SJCRH30 (cell line): ENCODE data around the gene URB1. TPM values are rescaled to one million over a fixed set of nuclear protein-coding genes. Genes with fewer than 3 reads are reported as not detected.
"Not testable (repeated sequence)": the region's sequence is repeated elsewhere in the genome, so short reads cannot be mapped to it uniquely, and the experiment has no call there.

Source experiments
- DNase-seq, 2 experiments: peaks; one replicate each; pipeline ENCODE4 v3.0.0-alpha.2; 2015 to 2020
- H3K27ac ChIP-seq: fragments of 250-450 bp; sonication (Bioruptor Pico); 2 replicates; pipeline ENCODE4 v1.5.1; 2020; ENCODE audit warnings: mild to moderate bottlenecking, moderate library complexity
- H3K27me3 ChIP-seq: fragments of 250-450 bp; sonication (Bioruptor Pico); 2 replicates; pipeline ENCODE4 v1.5.1; 2020; ENCODE audit warnings: mild to moderate bottlenecking, moderate library complexity
- H3K36me3 ChIP-seq: fragments of 250-450 bp; sonication (Bioruptor Pico); 2 replicates; pipeline ENCODE4 v1.5.1; 2020; ENCODE audit warnings: mild to moderate bottlenecking, moderate library complexity
- H3K4me1 ChIP-seq: fragments of 250-450 bp; sonication (Bioruptor Pico); 2 replicates; pipeline ENCODE4 v1.5.1; 2020; ENCODE audit warnings: mild to moderate bottlenecking, moderate library complexity
- H3K4me3 ChIP-seq: fragments of 250-450 bp; sonication (Bioruptor Pico); 2 replicates; pipeline ENCODE4 v1.5.1; 2020; ENCODE audit warnings: mild to moderate bottlenecking, moderate library complexity
- H3K9me3 ChIP-seq: fragments of 250-450 bp; sonication (Bioruptor Pico); replicated peaks from 2 replicates; pipeline ENCODE4 v1.5.1; 2020; ENCODE audit warnings: mild to moderate bottlenecking, moderate library complexity
- total RNA-seq: library from RNA; depleted of rRNA; stranded (reverse); fragments of >200 nt; shearing (Covaris generic); gene quantifications from 2 replicates; pipeline ENCODE4 v1.2.3, GENCODE V29; 2014

The URB1 gene
- total RNA-seq, 1 experiment from 2014 or later: 21.8 TPM

DNA sequence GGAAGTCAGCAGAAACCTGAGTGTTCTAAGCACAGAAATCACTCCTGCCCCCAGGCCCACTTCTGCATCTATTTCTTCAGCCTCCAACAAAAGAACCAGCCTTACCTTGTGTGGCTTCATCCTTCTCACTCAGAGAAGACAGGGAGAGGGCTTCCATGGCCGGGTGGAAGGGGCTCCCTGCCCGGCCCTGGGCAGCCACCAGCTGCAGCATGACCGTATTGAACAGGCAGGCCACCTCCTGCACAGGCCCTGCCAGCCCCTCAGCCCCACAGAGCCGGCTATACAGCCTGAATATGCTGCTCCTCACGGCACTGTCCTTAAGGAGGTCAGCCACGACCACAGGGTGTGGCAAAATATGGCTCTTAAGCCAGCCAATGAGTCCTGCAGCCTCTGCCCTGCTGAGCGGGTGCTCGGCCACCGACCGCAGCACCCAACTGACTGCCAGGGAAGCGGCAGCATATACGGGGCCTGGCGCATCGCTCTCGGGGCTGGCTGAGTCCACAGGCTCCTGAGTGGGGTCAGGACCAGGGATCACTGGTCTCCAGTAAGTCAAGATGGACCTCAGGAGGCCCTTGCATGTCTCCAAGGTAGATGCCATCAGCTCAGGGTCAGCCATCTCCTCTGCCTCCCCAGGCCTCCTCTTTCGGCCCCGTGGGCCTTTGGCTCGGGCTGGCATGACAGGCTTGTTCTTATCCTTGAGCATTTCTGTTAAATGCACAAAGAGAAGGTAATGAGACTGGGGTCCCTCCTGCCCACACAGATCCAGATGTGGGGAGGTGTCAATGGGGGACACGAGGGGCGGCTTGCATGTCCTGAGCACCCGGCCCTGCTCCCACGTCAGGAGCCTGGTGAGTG is 76.2 kb downstream of the URB1 start:
- Histone ChIP-seq H3K9me3 (no peaks in the 10 kb centered on the region), H3K4me1 (no peaks in the 10 kb centered on the region), H3K27ac (no peak overlapping the region), H3K36me3 (peaks cover 72% of the 10 kb centered on the region), H3K27me3 (no peaks in the 10 kb centered on the region), H3K4me3 (no peak overlapping the region)
- no peak for DNase-seq

DNA sequence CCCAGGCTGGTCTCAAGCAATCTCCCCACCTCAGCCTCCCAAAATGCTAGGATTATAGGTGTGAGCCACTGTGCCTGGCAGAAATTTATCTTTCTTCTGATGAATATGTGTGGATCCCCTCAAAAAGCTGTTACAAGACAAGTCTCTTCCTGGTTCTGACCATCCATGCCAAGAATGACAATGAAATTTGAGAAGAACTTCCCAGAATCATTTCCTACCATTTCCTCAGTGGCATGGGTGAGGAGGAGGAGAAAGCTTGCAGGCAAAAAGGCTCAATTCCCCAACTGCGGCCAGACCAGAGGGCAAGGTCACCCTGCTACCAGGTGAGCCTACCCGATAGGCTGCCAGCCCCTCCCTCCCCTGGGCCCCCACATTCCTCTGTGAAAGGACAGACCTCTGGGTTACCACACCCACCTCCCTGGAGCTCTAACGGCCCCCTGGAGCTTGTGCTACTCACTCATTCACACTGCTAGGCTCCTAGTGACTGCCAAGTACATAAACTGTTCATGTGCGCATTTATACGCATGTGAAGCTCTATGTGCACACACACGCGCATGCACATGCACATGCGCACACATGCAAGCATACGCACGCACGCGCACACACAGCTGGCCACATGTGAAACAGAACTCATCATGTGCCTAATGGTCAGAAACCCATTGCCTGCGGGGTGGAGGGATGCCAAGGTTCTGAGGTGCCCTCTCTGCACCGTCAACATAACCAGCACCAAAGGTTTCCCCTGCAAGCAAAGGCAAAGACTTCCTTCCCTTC is 77.1 kb downstream of the URB1 start:
- no peaks in the 10 kb centered on the region for H3K27me3 ChIP-seq
- H3K4me3 ChIP-seq: no peak overlapping the region
- H3K9me3 ChIP-seq: no peaks in the 10 kb centered on the region
- DNase-seq: no peak
- peaks cover 72% of the 10 kb centered on the region for H3K36me3 ChIP-seq
- H3K4me1 ChIP-seq: no peaks in the 10 kb centered on the region
- no peak overlapping the region for H3K27ac ChIP-seq

DNA sequence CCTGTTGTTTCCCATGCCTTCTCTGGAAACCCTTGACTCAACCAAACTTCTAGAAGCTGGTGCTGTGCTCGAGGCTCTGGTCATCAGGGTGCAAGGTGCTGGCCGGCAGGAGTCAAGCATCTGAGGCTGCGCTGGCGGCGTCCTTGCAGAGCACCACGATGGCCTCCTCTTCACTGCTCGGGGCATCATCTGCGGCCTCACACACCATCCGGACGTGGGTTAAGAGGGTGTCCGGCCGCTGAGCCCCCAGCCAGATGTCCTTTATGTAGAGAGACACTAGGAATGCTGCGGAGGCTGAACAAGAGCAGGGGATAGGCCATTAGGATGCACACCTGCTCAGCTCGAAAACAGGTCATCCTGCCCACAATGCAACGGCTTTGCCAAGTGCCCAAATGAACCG is 78.0 kb downstream of the URB1 start:
- no peaks in the 10 kb centered on the region for H3K27me3 ChIP-seq
- DNase-seq: no peak
- H3K4me3 ChIP-seq: no peak overlapping the region
- no peak overlapping the region for H3K27ac ChIP-seq
- H3K36me3 ChIP-seq: peaks cover 65% of the 10 kb centered on the region
- no peaks in the 10 kb centered on the region for H3K4me1 ChIP-seq
- no peaks in the 10 kb centered on the region for H3K9me3 ChIP-seq

DNA sequence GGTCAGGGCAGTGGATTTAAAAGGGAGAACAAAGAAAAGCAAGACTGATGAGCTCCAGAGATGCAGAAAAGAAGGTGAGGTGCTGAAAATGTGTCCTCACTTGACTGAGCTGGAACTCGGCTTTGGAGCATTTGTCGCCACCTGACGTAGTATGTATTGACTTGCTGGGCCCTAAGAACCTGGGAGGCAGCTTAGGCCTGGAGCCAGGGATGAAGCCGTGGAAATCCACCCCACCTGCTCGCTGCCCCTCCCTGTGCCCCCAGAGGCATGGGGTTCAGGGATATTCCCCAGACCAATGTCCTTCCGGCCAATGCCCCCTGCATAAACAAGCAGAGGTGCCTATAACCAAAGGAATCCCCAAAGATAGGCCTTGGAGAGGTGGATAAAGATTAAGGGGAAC is 79.8 kb downstream of the URB1 start:
- Histone ChIP-seq H3K9me3 (no peaks in the 10 kb centered on the region), H3K4me3 (no peak overlapping the region), H3K27me3 (no peaks in the 10 kb centered on the region), H3K36me3 (peaks cover 53% of the 10 kb centered on the region), H3K4me1 (no peaks in the 10 kb centered on the region), H3K27ac (no peak overlapping the region)
- DNase-seq: no peak

DNA sequence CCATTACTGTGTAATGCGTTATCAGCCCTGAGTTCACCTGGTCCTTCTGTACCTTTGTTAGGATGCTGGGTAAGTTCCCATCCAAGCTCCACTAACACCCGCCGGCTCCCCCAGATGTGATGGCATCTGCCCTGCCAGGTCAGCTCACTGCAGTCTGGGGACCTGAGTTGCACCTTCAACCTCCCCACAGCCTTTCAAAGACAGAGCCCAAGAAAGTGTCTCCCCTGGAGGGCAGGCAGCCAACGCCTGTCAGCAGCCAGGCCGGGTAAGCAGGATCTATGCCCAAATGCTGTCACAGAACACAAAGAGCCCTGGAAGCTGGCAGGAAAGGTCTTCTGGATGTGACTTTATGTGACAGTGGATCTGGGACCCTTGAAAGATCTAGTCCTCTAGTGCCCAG is 80.5 kb downstream of the URB1 start:
- Histone ChIP-seq H3K27me3 (no peaks in the 10 kb centered on the region), H3K27ac (no peak overlapping the region), H3K4me1 (no peaks in the 10 kb centered on the region), H3K4me3 (no peak overlapping the region), H3K9me3 (no peaks in the 10 kb centered on the region), H3K36me3 (peaks cover 48% of the 10 kb centered on the region)
- no peak for DNase-seq

DNA sequence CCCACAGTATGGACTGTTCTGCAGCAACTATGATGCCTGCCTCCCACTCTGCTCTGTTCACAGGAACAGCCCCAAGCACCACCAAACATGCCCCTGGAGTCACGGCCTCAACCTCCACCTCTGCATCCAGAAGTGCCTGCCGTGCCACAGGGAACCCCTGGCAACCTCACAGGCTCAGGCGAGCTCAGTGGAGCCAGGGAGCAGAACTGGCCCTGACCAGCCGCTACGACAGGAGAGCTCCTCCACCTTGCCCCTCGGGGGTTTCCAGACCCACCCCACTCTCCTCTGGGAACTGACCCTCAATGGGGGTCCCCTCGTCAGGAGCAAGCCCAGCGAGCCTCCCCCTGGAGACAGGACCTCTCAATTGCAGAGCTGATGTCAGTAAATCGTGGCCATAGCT is 81.2 kb downstream of the URB1 start:
- Histone ChIP-seq H3K4me3 (no peak overlapping the region), H3K4me1 (no peaks in the 10 kb centered on the region), H3K27me3 (no peaks in the 10 kb centered on the region), H3K9me3 (no peaks in the 10 kb centered on the region), H3K36me3 (peaks cover 49% of the 10 kb centered on the region), H3K27ac (no peak overlapping the region)
- DNase-seq: no peak

DNA sequence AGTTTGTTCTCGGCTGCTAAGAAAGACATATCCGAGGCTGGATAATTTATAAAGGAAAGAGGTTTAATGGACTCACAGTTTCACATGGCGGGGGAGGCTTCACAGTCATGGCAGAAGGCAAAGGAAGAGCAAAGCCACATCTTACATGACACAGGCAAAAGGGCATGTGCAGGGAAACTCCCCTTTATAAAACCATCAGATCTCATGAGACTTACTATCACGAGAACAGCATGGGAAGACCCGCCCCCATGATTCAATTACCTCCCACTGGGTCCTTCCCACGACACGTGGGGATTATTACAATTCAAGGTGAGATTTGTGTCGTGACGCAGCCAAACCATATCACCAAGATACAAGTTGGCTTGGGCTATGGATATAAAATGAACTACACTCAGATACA is 81.8 kb downstream of the URB1 start:
- not testable (repeated sequence) for H3K27ac ChIP-seq, H3K4me3 ChIP-seq, H3K9me3 ChIP-seq, H3K4me1 ChIP-seq, DNase-seq, H3K27me3 ChIP-seq
- peaks cover 43% of the 10 kb centered on the region for H3K36me3 ChIP-seq

DNA sequence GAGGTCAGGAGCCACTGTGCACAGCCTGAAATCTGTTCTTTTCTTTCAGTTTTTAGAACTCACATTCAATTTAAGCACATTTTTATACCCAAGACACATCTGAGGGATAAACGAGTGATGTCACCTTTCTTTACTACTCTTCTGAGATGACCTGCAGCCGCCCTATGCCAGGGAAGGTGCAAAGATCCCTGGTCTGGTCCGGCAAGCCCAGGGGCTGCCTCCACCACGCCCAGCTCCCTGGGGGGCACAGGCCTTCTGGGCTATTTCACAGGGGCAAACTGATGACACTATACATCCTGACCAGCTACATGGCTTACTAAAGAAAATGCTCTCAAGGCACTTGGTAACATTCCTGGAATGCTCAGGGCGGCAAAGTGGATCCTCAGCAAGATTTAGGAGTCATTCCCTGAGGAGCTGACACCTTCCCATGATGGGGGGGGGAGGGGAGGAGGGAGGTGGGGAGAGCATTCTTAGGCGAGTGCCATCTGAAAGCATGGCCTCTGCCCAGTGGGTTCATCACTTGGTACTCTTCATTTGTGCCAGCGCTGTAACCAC is 82.8 kb downstream of the URB1 start:
- Histone ChIP-seq H3K4me1 (no peaks in the 10 kb centered on the region), H3K9me3 (no peaks in the 10 kb centered on the region), H3K27ac (no peak overlapping the region), H3K4me3 (no peak overlapping the region), H3K36me3 (peaks cover 35% of the 10 kb centered on the region), H3K27me3 (no peaks in the 10 kb centered on the region)
- DNase-seq: no peak

DNA sequence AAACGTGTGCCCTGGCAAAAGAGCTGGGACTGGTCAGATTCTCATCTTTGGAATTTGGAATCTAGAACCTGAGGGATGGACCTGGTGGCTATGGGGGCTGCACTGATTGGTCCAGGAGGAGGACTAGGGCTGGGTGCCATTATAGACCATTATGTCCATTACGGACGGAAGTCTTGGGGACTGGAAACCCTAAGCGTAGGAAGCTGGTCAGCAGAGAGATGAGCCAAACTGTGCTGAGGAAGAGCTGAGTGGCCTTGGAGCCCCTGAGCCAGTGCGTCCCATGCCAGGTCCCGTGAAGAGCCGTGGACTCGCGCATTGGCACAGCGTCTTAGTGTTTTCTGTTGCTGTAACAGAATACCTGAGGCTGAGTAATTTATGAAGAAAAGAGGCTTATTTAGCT is 84.1 kb downstream of the URB1 start:
- no peak for DNase-seq
- no peaks in the 10 kb centered on the region for H3K4me1 ChIP-seq
- H3K36me3 ChIP-seq: peaks cover 25% of the 10 kb centered on the region
- no peaks in the 10 kb centered on the region for H3K9me3 ChIP-seq
- no peak overlapping the region for H3K4me3 ChIP-seq
- H3K27ac ChIP-seq: no peak overlapping the region
- no peaks in the 10 kb centered on the region for H3K27me3 ChIP-seq

DNA sequence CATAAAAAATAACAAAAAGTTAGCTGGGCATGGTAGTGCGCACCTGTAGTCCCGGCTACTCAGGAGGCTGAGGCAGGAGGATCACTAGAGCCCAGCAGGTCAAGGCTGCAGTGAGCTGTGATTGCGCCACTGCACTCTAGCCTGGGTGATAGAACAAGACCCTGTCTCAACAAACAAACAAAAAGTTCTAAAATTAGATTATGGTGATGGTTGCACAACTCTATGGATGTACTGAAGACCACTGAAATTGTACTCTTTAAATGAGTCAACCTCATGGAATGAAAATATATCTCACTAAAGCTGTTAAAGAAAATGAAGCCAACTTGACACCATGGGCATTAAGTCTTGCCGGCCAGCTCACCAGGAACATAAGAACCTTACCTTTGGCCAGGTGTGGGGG is 85.1 kb downstream of the URB1 start:
- Histone ChIP-seq H3K36me3 (peaks cover 17% of the 10 kb centered on the region; the same call in 1 of the 2 replicates), H3K27me3 (no peaks in the 10 kb centered on the region), H3K27ac (no peak overlapping the region), H3K9me3 (no peaks in the 10 kb centered on the region), H3K4me3 (no peak overlapping the region), H3K4me1 (no peaks in the 10 kb centered on the region)
- no peak for DNase-seq

DNA sequence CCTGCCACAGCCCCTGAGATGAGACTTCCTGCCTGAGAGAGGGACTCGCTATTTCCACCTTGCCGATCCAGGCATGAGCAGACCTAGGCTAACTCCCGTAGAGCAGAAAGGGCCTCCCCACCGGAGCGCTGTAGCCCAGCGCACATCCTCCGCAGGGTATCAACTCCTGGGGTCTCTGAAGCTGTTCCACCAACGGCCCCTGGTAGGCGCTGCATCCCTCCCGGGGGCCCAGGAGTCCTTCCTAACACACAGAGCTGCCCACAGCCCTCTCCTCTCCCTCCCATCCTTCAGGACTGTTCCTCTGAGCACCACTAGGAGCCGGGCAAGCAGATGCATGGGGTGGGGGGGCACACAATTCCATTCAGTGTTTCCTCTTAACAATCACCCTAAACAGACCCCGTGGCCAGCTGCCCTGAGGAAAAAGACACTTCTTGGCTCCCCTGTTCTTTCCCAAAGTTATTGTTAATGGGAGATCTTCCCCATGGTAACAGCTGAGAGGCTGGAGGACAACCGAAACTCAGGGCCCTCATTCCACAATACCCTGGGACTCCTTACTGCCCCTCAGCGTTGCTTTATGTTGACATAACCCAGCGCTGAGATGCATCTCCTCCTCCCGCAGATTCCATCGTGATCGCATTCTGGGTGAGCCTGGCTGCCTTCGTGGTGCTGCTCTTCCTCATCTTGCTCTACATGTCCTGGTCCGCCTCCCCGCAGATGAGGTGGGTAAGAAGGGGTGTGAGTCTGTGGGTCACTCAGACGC is 86.6 kb downstream of the URB1 start:
- Histone ChIP-seq H3K4me1 (no peaks in the 10 kb centered on the region), H3K9me3 (no peaks in the 10 kb centered on the region), H3K4me3 (no peak overlapping the region), H3K27ac (no peak overlapping the region), H3K36me3 (peaks cover 20% of the 10 kb centered on the region; the same call in 1 of the 2 replicates), H3K27me3 (no peaks in the 10 kb centered on the region)
- peak in 1 of 2 experiments; percentile 17 for DNase-seq

DNA sequence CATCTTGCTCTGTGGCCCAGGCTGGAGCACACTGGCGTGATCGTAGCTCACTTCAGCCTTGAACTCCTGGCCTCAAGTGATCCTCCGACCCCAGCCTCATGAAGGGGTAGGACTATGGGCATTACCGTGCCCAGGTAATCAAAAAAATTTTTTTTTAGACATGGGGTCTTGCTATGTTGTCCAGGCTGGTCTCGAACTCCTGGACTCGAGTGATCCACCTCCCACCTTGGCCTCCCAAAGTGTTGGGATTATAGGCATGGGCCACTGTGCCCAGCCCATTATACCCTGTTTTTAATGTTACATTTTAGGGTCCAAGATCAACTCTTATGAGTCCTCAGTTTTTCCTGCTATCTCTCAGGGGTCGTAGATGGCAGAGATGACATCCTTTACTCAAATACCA is 87.8 kb downstream of the URB1 start:
- no peaks in the 10 kb centered on the region for H3K9me3 ChIP-seq
- H3K36me3 ChIP-seq: peaks cover 19% of the 10 kb centered on the region; the same call in 1 of the 2 replicates
- DNase-seq: no peak
- no peak overlapping the region for H3K27ac ChIP-seq
- no peaks in the 10 kb centered on the region for H3K4me1 ChIP-seq
- H3K27me3 ChIP-seq: no peaks in the 10 kb centered on the region
- H3K4me3 ChIP-seq: no peak overlapping the region

DNA sequence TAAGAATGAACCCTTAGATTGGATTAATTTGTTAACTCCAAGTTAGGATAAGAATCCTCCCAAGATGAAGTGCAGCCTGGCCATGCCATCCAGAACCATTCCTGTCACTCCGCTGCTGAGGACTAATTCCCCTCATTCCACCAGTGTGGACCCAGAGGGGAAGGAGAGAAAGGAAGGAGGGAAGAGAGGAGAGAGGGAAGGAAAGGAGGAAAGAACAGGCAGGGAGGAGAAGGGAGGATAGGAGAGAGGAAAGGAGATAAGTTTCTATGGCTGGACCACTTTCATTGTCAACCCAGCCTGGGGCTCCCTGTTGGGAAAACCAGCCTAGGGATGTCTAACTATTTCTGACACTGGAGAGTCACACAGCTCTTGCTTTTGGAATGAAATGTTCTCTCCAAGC is 89.4 kb downstream of the URB1 start:
- no peak for DNase-seq
- no peak overlapping the region for H3K27ac ChIP-seq
- peaks cover 19% of the 10 kb centered on the region for H3K36me3 ChIP-seq

DNA sequence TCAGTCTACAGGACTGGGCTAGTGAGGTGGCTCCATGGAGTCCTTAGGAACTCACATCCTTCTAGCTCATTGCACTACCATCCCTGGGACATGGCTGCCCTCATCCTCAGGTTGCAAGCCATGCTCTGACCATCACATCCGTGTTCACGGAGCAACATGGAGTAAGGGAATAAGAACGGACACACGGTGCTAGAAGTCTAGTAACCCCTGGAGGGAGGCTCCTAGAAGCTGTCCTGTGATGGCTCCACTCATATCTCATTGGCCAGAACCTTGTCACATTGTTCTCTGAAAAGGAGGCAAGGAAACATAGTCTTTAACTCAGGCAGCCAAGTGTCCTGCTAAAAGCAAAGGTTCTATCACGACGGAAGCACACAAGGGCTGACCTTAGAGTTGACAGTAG is 90.3 kb downstream of the URB1 start:
- no peaks in the 10 kb centered on the region for H3K4me1 ChIP-seq
- H3K27me3 ChIP-seq: no peaks in the 10 kb centered on the region
- no peak overlapping the region for H3K4me3 ChIP-seq
- peaks cover 16% of the 10 kb centered on the region for H3K36me3 ChIP-seq
- H3K9me3 ChIP-seq: no peaks in the 10 kb centered on the region
- no peak overlapping the region for H3K27ac ChIP-seq
- DNase-seq: no peak

More for the DNA sequence above, 89.4 kb downstream of the URB1 start:
- Histone ChIP-seq H3K27me3 (no peaks in the 10 kb centered on the region), H3K4me3 (no peak overlapping the region), H3K4me1 (no peaks in the 10 kb centered on the region), H3K9me3 (no peaks in the 10 kb centered on the region)

DNA sequence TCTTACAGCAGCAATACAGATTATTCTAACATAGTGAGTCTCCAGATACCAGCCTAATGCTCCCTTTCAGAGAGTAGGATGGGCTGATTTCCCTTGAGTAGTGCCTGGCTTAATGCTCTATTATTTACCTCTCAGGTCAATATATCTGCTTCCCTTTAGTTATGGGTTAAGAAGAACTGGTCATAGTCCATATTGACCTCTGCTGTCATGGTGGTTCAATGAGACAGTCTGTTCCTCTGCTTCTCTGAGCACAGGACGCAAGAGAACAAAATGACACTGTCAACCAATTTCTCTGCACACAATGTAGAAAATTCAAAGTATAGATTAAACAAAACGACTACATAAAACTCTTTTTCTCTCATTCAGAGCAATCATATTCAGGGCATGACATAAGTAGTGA is 91.2 kb downstream of the URB1 start:
- Histone ChIP-seq H3K4me3 (no peak overlapping the region), H3K4me1 (no peaks in the 10 kb centered on the region), H3K36me3 (peaks cover 9% of the 10 kb centered on the region), H3K27me3 (no peaks in the 10 kb centered on the region), H3K9me3 (no peaks in the 10 kb centered on the region), H3K27ac (no peak overlapping the region)
- DNase-seq: no peak
